NCI-H524 treated with DMSO at 0.1 percent for 48 hours (cell line): Measurements from ENCODE around the gene RANBP17.

Source experiments
- DNase-seq: peaks from one replicate; lab custom pipeline; 2025; lab: John Stamatoyannopoulos, UW

The RANBP17 gene

GRCh38 chr5:171316258-171317121 lies 454.7 kb downstream of the RANBP17 start:
- DNase-seq = no peak

- no peak for DNase-seq
Measured at GRCh38 chr5:171317230-171317629, 455.4 kb downstream of the RANBP17 start.

- no peak for DNase-seq
Measured at GRCh38 chr5:171318026-171318425, 456.2 kb downstream of the RANBP17 start.

GRCh38 chr5:171321447-171321846 lies 459.6 kb downstream of the RANBP17 start:
- DNase-seq = no peak

GRCh38 chr5:171322527-171322926 lies 460.7 kb downstream of the RANBP17 start:
- DNase-seq = no peak

- DNase-seq = no peak
Measured at GRCh38 chr5:171323007-171323406, 461.2 kb downstream of the RANBP17 start.

- DNase-seq = no peak
Measured at GRCh38 chr5:171323806-171324632, 462.2 kb downstream of the RANBP17 start.

- no peak for DNase-seq
Measured at GRCh38 chr5:171330021-171330420, 468.2 kb downstream of the RANBP17 start.

GRCh38 chr5:171335616-171336015 lies 473.8 kb downstream of the RANBP17 start:
- no peak for DNase-seq

- peak; percentile 19 for DNase-seq
Measured at GRCh38 chr5:171336521-171337209, 474.8 kb downstream of the RANBP17 start.

GRCh38 chr5:171337210-171337569 lies 475.4 kb downstream of the RANBP17 start:
- no peak for DNase-seq

GRCh38 chr5:171340042-171340441 lies 478.2 kb downstream of the RANBP17 start:
- DNase-seq = no peak

GRCh38 chr5:171340491-171340890 lies 478.7 kb downstream of the RANBP17 start:
- no peak for DNase-seq

- DNase-seq = peak; percentile 3
Measured at GRCh38 chr5:171342362-171343111, 480.7 kb downstream of the RANBP17 start.

- DNase-seq = no peak
Measured at GRCh38 chr5:171344936-171345608, 483.3 kb downstream of the RANBP17 start.
